MM.1S (cell line): ENCODE data around the gene EDC3.

Experiments
- DNase-seq: peaks from one replicate; pipeline ENCODE4 v3.0.0-alpha.2; 2015
- H2AFZ ChIP-seq: fragments of 300-600 bp; sonication (generic); 2 replicates; pipeline ENCODE4 v1.6.0; 2016; ENCODE audit warnings: antibody characterized with exemption, low read length
- H3F3A ChIP-seq: fragments of 300-600 bp; sonication (generic); 2 replicates; pipeline ENCODE4 v1.6.1; 2016; ENCODE audit warnings: mild to moderate bottlenecking, antibody characterized with exemption, low read length, moderate library complexity, mixed read lengths; ENCODE audit not compliant: insufficient read depth
- H3K27ac ChIP-seq: fragments of 300-600 bp; sonication (generic); 2 replicates; pipeline ENCODE4 v1.5.1; 2016; ENCODE audit warnings: mild to moderate bottlenecking, low read length
- H3K27me3 ChIP-seq: fragments of 300-600 bp; sonication (generic); replicated peaks from 2 replicates; pipeline ENCODE4 v1.6.0; 2016; ENCODE audit warnings: low read length; ENCODE audit not compliant: insufficient read depth
- H3K36me3 ChIP-seq: fragments of 300-600 bp; sonication (generic); replicated peaks from 2 replicates; pipeline ENCODE4 v1.6.1; 2016; ENCODE audit warnings: mild to moderate bottlenecking, low read length, mixed read lengths; ENCODE audit not compliant: insufficient read depth
- H3K4me1 ChIP-seq: fragments of 300-600 bp; sonication (generic); 2 replicates; pipeline ENCODE4 v1.6.1; 2016; ENCODE audit warnings: low read length, mixed read lengths
- H3K4me2 ChIP-seq: fragments of 300-600 bp; sonication (generic); 2 replicates; pipeline ENCODE4 v1.6.0; 2016; ENCODE audit warnings: low read depth, low read length
- H3K4me3 ChIP-seq: fragments of 300-600 bp; sonication (generic); 2 replicates; pipeline ENCODE4 v1.5.1; 2016; ENCODE audit warnings: low read length, mixed read lengths
- H3K79me2 ChIP-seq: fragments of 300-600 bp; sonication (generic); 2 replicates; pipeline ENCODE4 v1.6.1; 2016; ENCODE audit warnings: mixed run types, low read length, mixed read lengths
- H3K9ac ChIP-seq: fragments of 300-600 bp; sonication (generic); 2 replicates; pipeline ENCODE4 v1.6.1; 2016; ENCODE audit warnings: low read length, mixed read lengths
- H3K9me2 ChIP-seq: fragments of 300-600 bp; sonication (generic); replicated peaks from 2 replicates; pipeline ENCODE4 v1.6.1; 2016; ENCODE audit warnings: mild to moderate bottlenecking, low read length, mixed read lengths; ENCODE audit not compliant: insufficient read depth
- H3K9me3 ChIP-seq: fragments of 300-600 bp; sonication (generic); replicated peaks from 2 replicates; pipeline ENCODE4 v1.6.1; 2016; ENCODE audit warnings: mild to moderate bottlenecking, low read length, mixed read lengths; ENCODE audit not compliant: insufficient read depth
- H4K20me1 ChIP-seq: fragments of 300-600 bp; sonication (generic); 2 replicates; pipeline ENCODE4 v1.6.1; 2016; ENCODE audit warnings: mild to moderate bottlenecking, low read length, moderate library complexity, mixed read lengths; ENCODE audit not compliant: insufficient read depth
- EZH2 ChIP-seq: fragments of 300-600 bp; sonication (generic); optimal IDR thresholded peaks from 2 replicates; pipeline ENCODE3; 2017; ENCODE audit warnings: low read depth, mild to moderate bottlenecking, antibody characterized with exemption, low read length, mixed read lengths
- EZH2phosphoT487 ChIP-seq: fragments of 300-600 bp; sonication (generic); IDR thresholded peaks from 2 replicates; pipeline ENCODE4 v1.6.1; 2018; ENCODE audit warnings: antibody characterized with exemption, low read length
- TF ChIP-seq, protein P1 (sequence below): fragments of 300-600 bp; sonication (generic); IDR thresholded peaks from 2 replicates; pipeline ENCODE4 v1.5.1; 2016; ENCODE audit warnings: antibody characterized with exemption, low read length, mixed read lengths

EDC3 gene

DNA sequence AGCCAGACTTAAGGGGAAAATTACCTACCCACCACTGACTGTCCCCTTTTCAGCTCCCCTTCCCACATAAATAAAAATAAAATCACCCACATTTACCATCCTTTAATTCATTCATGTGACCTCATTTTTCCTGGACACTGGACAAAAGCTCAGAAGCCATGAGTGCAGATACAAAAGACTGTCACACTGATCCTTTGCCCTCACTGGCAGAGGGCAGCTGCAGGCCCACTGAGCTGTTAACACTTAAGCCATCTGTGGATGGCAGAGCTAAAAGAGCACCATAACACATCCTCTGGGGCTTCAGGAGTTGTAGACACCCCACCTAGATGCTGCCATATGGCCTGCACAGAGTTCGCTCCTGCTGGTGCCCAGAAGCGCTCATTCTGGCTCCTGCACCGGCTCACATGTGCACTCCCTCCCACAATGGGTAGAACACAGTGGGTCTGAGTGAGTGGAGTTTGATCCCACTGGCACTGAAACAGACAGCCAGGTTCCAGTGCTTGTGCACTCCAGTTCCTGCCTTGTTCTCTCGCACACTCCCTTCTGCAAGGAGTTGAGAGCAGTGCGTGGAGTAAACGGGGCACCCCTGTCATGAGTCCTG, 38.8 kb downstream of the EDC3 start:
- no peak overlapping the region for H3K4me3 ChIP-seq
- H3K9me2 ChIP-seq: no peaks in the 10 kb centered on the region
- H4K20me1 ChIP-seq: no peaks in the 10 kb centered on the region
- no peak overlapping the region for H2AFZ ChIP-seq
- no peak for DNase-seq
- H3K4me1 ChIP-seq: no peaks in the 10 kb centered on the region
- no peak overlapping the region for H3K9ac ChIP-seq
- no peaks in the 10 kb centered on the region for H3F3A ChIP-seq
- no peak overlapping the region for H3K4me2 ChIP-seq
- peaks cover 12% of the 10 kb centered on the region for H3K79me2 ChIP-seq
- no peak overlapping the region for H3K27ac ChIP-seq
- H3K9me3 ChIP-seq: no peaks in the 10 kb centered on the region
- no peaks in the 10 kb centered on the region for H3K36me3 ChIP-seq
- no peaks in the 10 kb centered on the region for H3K27me3 ChIP-seq
- TF ChIP-seq EZH2phosphoT487: no peak
- TF ChIP-seq, protein P1, sequence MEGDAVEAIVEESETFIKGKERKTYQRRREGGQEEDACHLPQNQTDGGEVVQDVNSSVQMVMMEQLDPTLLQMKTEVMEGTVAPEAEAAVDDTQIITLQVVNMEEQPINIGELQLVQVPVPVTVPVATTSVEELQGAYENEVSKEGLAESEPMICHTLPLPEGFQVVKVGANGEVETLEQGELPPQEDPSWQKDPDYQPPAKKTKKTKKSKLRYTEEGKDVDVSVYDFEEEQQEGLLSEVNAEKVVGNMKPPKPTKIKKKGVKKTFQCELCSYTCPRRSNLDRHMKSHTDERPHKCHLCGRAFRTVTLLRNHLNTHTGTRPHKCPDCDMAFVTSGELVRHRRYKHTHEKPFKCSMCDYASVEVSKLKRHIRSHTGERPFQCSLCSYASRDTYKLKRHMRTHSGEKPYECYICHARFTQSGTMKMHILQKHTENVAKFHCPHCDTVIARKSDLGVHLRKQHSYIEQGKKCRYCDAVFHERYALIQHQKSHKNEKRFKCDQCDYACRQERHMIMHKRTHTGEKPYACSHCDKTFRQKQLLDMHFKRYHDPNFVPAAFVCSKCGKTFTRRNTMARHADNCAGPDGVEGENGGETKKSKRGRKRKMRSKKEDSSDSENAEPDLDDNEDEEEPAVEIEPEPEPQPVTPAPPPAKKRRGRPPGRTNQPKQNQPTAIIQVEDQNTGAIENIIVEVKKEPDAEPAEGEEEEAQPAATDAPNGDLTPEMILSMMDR: no peak

DNA sequence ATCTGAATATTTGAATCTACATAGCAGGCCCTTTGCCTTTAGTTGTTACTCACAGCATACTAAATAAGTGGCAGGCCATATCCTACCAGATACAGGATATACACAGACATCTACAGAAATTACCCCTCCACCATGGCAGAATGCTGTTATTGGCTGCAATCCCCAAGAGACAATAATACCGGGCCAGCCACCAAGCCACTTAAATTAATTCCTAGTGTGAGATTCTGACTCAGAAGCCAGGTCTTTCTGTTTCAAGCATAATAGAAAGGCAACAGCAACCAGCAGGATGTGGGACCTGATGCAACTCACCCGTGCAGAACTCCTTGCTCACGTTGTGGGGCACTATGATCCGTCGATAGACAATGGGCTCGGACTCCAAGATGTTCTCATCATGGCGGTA, 40.4 kb downstream of the EDC3 start:
- no peak for DNase-seq
- Histone ChIP-seq H2AFZ (no peak overlapping the region), H3K36me3 (no peaks in the 10 kb centered on the region), H3K4me3 (no peak overlapping the region), H3K9me3 (no peaks in the 10 kb centered on the region), H3K79me2 (peaks cover 6% of the 10 kb centered on the region; the same call in 1 of the 2 replicates), H3F3A (no peaks in the 10 kb centered on the region), H3K4me2 (no peak overlapping the region), H4K20me1 (no peaks in the 10 kb centered on the region), H3K4me1 (no peaks in the 10 kb centered on the region), H3K9ac (no peak overlapping the region), H3K27me3 (no peaks in the 10 kb centered on the region), H3K9me2 (no peaks in the 10 kb centered on the region), H3K27ac (no peak overlapping the region)
- TF ChIP-seq EZH2phosphoT487 (no peak), EZH2 (no peak)
- TF ChIP-seq, protein P1: no peak

DNA sequence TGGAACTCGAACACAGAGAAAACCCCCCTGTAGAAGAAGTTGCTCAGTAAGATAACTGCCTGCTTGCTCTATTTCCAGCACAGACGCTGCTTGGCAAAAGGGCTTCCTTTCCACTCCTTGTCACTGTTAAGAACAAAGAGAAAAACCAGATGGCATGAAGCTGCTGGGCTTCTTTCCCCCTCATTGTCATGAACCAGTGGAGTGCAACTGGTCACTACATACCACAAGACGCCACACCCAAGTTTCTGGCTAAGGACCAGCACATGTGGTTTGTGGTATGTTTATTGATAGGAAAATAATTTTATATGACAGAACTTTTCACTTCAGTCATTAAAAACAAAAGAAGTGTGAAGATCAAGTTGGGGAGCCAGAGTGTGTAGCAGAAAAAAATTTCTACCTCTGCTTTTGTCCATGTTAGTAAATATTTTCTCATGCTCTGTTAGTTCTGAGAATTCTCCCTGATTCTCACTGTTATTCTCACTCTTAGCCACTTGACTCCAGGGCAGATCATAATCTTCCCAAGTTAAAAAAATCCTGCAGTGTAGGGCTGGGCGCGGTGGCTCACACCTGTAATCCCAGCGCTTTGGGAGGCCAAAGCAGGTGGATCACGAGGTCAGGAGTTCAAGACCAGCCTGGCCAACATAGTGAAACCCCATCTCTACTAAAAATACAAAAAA, 42.3 kb downstream of the EDC3 start:
- Histone ChIP-seq H3F3A (no peaks in the 10 kb centered on the region), H3K36me3 (no peaks in the 10 kb centered on the region), H3K9me2 (no peaks in the 10 kb centered on the region), H3K9me3 (no peaks in the 10 kb centered on the region), H3K79me2 (peaks cover 8% of the 10 kb centered on the region), H3K4me3 (no peak overlapping the region), H3K27me3 (no peaks in the 10 kb centered on the region), H3K9ac (no peak overlapping the region), H4K20me1 (no peaks in the 10 kb centered on the region), H3K4me1 (no peaks in the 10 kb centered on the region), H2AFZ (no peak overlapping the region), H3K4me2 (no peak overlapping the region), H3K27ac (no peak overlapping the region)
- TF ChIP-seq EZH2phosphoT487: no peak
- TF ChIP-seq EZH2: no peak
- TF ChIP-seq, protein P1: no peak
- DNase-seq: no peak
